ENCODE data around the gene TDRKH.

Gene TDRKH

DNA sequence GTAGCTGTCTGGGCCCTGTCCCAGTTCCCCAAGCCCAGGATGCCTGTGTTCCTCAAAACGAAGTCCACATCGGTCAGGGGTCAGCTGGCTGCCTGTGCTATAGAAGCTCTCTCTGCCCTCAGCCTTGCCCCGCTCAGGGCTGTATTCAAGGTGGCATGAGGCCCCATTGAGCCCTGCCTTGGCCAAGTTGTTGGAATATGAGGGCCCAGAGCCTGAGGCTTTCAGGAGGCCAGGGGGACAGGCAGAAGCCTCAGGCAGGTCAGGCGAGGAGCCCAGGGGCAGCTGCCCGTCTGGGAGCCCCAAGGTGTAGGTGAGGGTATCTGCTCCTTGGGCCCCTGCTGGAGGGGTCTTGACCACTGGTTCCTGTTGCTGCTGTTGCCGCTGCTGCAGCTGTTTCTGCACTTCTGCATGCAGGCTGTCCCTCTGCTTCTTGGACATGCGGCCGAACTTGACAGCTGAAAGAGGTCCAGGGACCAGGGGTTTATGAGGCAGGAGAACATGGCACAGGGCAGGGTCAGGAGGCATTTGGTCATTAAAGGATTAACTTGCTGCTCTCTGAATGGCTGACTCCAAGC lies 24.8 kb upstream of the TDRKH start:
- Histone ChIP-seq H3K27me3 (no peaks in the 10 kb centered on the region), H3K9me3 (no peaks in the 10 kb centered on the region), H3K36me3 (no peaks in the 10 kb centered on the region), H3K4me1 (no peaks in the 10 kb centered on the region; the same call in 1 of the 2 replicates), H3K4me3 (ENCODE audit: low read depth, low read length) (no peak overlapping the region)
- TF ChIP-seq, protein P1, sequence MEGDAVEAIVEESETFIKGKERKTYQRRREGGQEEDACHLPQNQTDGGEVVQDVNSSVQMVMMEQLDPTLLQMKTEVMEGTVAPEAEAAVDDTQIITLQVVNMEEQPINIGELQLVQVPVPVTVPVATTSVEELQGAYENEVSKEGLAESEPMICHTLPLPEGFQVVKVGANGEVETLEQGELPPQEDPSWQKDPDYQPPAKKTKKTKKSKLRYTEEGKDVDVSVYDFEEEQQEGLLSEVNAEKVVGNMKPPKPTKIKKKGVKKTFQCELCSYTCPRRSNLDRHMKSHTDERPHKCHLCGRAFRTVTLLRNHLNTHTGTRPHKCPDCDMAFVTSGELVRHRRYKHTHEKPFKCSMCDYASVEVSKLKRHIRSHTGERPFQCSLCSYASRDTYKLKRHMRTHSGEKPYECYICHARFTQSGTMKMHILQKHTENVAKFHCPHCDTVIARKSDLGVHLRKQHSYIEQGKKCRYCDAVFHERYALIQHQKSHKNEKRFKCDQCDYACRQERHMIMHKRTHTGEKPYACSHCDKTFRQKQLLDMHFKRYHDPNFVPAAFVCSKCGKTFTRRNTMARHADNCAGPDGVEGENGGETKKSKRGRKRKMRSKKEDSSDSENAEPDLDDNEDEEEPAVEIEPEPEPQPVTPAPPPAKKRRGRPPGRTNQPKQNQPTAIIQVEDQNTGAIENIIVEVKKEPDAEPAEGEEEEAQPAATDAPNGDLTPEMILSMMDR (IDR thresholded peaks at IDR 0.05; ENCODE audit: low read depth, low read length), result no peak
- DNase-seq, result no peak

DNA sequence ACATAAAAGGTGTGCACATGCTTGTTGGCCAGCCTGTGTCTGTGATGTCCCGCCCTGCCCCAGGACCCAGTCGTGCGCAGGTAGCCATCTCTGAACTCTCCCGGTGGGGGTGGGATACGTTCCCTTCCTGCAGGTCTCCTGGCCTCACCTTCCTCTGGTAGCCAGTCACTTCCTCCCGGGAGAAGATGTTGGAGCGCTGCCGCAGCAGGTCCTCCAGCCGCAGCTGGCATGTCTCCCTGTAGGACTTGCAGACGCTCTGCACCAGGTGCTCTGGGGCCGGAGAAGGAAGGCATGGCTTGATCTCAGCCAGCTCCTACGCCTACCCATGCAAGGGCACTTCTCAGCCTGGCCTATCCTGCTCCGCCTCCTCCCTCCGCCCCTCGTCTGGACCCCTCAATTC lies 24.1 kb upstream of the TDRKH start:
- H3K27me3 ChIP-seq, result no peaks in the 10 kb centered on the region
- H3K36me3 ChIP-seq, result no peaks in the 10 kb centered on the region
- no peaks in the 10 kb centered on the region for H3K9me3 ChIP-seq
- H3K4me3 ChIP-seq (ENCODE audit: low read depth, low read length), result no peak overlapping the region
- H3K4me1 ChIP-seq, result no peaks in the 10 kb centered on the region
- TF ChIP-seq, protein P1 (IDR thresholded peaks at IDR 0.05; ENCODE audit: low read depth, low read length), result no peak
- DNase-seq, result no peak

DNA sequence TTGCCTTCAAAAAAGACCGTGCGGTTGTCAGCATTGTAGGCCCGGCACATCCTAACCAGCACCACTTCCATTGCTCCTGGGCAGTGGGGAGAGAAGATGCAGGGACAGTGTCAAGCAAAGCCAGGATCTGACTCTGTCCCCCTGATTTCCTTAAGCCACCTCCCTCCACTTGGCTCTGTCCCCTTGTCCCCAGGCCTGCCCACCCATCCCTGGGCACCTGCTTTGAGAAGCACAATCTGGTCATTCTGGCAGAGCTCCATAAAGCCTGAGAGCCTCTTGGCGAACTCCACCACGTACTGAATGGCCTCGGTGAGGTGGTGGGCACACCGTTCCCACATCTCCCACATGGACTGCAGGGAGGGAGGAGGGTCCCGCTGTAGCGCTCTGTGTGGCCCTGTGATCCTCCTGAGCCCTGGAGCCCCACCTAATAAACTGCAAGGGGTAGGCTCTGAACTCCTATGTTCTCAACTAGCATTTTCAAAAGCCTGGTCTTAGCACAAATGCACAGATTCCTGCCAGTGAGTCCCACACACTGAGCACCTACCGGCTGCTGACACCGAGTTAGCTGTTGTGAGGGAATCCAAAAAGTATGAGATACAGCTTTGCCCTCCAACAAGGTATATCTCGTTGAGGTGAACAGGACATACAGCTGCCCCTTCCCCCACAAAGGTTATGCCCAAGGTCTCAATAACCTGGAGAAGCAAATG lies 23.1 kb upstream of the TDRKH start:
- H3K4me1 ChIP-seq, result no peaks in the 10 kb centered on the region
- no peaks in the 10 kb centered on the region for H3K27me3 ChIP-seq
- no peak overlapping the region for H3K4me3 ChIP-seq (ENCODE audit: low read depth, low read length)
- no peaks in the 10 kb centered on the region for H3K9me3 ChIP-seq
- no peaks in the 10 kb centered on the region for H3K36me3 ChIP-seq
- TF ChIP-seq, protein P1 (IDR thresholded peaks at IDR 0.05; ENCODE audit: low read depth, low read length), result no peak
- DNase-seq, result no peak

DNA sequence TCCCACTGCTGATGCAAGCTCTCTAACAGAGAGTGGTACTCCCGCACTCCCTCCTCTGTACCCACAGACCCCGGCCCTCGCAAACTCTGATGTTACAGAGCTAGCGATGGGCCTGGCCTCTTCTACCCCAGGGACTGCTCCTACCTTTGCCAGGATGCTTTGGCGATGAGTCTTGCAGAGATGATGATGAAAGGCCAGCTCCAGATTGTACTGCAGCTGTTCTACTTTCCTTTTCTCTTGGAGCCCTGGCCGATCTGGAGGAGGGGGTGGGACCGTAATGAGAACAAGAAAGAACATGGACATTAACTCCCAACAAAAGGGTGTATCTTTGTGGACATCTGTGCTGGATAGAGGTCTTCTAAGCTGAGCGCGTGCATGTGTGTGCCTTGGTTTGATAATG lies 20.9 kb upstream of the TDRKH start:
- Histone ChIP-seq H3K4me3 (ENCODE audit: low read depth, low read length) (no peak overlapping the region), H3K36me3 (no peaks in the 10 kb centered on the region), H3K27me3 (no peaks in the 10 kb centered on the region), H3K9me3 (no peaks in the 10 kb centered on the region), H3K4me1 (no peaks in the 10 kb centered on the region)
- TF ChIP-seq, protein P1 (IDR thresholded peaks at IDR 0.05; ENCODE audit: low read depth, low read length), result no peak
- no peak for DNase-seq

DNA sequence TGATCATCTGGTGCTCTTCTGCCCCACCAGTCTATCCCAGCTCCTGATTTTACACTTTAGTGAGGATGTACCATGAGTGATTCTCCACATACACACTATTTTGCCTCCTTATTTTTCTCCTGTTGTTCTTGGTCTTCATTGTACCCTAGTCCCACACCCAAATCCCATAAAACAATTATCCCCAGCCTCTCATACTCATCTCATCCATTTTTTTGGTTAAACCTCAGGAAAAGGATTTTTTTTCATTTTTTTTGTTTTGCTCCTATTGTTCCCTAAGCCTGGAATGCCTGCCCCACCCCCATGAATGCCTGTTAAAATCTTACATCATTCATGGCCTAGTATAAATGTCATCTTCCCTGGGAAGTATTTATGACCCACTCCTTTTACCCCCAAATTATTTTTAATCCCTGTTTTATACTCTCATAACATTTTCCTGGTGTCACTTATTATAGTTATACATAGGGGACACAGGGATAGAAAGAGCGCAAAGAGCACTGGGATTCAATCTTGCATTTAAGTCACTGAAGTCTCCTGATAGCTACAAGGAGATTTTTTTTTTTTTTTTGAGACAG lies 19.8 kb upstream of the TDRKH start:
- DNase-seq, result no peak

More for the DNA sequence above, 19.8 kb upstream of the TDRKH start:
- Histone ChIP-seq H3K9me3 (no peaks in the 10 kb centered on the region), H3K27me3 (no peaks in the 10 kb centered on the region), H3K4me3 (ENCODE audit: low read depth, low read length) (no peak overlapping the region), H3K4me1 (peaks cover 4% of the 10 kb centered on the region; the same call in 1 of the 2 replicates), H3K36me3 (no peaks in the 10 kb centered on the region)
- TF ChIP-seq, protein P1 (IDR thresholded peaks at IDR 0.05; ENCODE audit: low read depth, low read length), result no peak

All from BE2C (cell line).